ENCODE results near the gene TAF7. TPM values are rescaled to one million over a fixed set of nuclear protein-coding genes. Genes with fewer than 3 reads are reported as not detected.
A peak's percentile ranks its signal among the peaks of the same experiment; 100 is the strongest.
"Not testable (repeated sequence)": the region's sequence is repeated elsewhere in the genome, so short reads cannot be mapped to it uniquely, and the experiment has no call there.

Gene TAF7
- total RNA-seq, 4 donors from 2014 or later: 42.2 to 80.0 (median 47.5) TPM

DNA sequence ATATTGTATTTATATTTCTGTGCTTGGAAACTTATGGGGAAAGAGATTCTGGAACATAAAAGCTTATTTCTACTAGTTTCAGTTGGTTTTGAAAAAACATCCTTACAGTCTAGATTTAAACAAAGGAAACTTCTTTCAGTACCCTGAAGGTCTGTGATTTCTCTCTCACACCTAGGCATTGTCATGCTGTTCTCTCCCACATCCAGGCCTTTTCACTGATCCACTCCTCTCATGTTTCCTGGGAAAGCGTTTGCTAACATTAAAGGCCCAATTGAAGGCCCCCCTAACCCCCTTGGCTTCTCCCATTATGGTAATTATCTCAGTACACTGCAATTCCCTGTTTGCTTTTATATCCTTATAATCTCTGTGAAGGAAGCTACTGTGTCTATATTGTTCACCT is 22.2 kb upstream of the TAF7 start:
- TF ChIP-seq, protein P1, sequence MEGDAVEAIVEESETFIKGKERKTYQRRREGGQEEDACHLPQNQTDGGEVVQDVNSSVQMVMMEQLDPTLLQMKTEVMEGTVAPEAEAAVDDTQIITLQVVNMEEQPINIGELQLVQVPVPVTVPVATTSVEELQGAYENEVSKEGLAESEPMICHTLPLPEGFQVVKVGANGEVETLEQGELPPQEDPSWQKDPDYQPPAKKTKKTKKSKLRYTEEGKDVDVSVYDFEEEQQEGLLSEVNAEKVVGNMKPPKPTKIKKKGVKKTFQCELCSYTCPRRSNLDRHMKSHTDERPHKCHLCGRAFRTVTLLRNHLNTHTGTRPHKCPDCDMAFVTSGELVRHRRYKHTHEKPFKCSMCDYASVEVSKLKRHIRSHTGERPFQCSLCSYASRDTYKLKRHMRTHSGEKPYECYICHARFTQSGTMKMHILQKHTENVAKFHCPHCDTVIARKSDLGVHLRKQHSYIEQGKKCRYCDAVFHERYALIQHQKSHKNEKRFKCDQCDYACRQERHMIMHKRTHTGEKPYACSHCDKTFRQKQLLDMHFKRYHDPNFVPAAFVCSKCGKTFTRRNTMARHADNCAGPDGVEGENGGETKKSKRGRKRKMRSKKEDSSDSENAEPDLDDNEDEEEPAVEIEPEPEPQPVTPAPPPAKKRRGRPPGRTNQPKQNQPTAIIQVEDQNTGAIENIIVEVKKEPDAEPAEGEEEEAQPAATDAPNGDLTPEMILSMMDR (IDR thresholded peaks at IDR 0.05): no peak
- TF ChIP-seq POLR2A (IDR thresholded peaks at IDR 0.05): no peak
- DNase-seq: no peak
- Histone ChIP-seq H3K36me3 (no peaks in the 10 kb centered on the region), H3K4me3 (no peak overlapping the region), H3K27ac (no peak overlapping the region), H3K4me1 (no peaks in the 10 kb centered on the region), H3K27me3 (no peaks in the 10 kb centered on the region), H3K9me3 (peaks cover 0 to 52% (median 14%) of the 10 kb centered on the region in 4 donors)

DNA sequence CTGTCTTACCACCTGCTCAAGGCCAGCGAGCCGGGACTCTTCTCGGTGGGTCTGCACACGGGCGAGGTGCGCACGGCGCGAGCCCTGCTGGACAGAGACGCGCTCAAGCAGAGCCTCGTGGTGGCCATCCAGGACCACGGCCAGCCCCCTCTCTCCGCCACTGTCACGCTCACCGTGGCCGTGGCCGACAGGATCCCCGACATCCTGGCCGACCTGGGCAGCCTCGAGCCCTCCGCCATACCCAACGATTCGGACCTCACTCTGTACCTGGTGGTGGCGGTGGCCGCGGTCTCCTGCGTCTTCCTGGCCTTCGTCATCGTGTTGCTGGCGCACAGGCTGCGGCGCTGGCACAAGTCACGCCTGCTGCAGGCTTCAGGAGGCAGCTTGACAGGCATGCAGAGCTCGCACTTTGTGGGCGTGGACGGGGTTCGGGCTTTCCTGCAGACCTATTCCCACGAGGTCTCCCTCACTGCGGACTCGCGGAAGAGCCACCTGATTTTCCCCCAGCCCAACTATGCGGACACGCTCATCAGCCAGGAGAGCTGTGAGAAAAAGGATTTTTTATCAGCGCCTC is 20.3 kb upstream of the TAF7 start:
- not testable (repeated sequence) for H3K27ac ChIP-seq, H3K27me3 ChIP-seq, H3K36me3 ChIP-seq, H3K4me3 ChIP-seq, DNase-seq, H3K4me1 ChIP-seq
- peaks cover 0 to 48% (median 14%) of the 10 kb centered on the region in 4 donors for H3K9me3 ChIP-seq

DNA sequence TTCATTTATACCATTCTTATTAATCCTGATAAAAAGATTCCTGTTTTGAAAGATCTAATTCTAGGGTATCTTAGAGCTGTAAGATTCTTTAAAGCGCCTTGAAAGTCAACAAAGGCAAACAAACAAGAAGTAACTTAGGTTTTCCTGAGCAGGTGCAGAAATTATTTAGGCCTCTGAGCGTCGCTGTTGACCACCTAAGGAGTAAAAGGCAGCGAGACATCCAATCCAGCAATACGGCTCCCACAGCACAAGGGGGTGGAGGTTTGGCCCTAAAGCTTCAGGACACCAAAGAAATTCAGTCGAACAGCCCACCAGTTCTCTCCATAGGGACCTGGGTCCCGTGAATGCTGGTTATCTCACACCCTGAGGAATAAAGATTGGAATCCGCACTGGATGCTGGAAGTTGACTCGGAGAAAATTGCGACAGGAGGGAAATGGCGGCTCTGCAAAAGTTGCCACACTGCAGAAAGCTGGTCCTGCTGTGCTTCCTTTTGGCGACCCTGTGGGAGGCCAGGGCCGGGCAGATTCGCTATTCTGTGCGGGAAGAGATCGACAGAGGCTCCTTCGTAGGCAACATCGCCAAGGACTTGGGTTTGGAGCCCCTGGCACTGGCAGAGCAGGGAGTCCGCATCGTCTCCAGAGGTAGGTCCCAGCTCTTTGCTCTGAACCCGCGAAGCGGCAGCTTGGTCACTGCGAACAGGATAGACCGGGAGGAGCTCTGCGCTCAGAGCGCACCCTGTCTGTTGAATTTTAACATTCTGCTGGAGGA is 18.1 kb upstream of the TAF7 start, which contains the start of gene PCDHGA2:
Gene PCDHGA2, plus strand, starts transcription at position 223 of the 769 bp plus-strand sequence.
- no peaks in the 10 kb centered on the region for H3K4me1 ChIP-seq
- H3K36me3 ChIP-seq: no peaks in the 10 kb centered on the region
- no peak within 1 kb of the TSS for H3K4me3 ChIP-seq
- no peak for DNase-seq
- no peak within 1 kb of the TSS for H3K27ac ChIP-seq
- no peak for TF ChIP-seq POLR2A (IDR thresholded peaks at IDR 0.05)
- TF ChIP-seq, protein P1 (IDR thresholded peaks at IDR 0.05): peak in 3 of 6 experiments; percentile 9 to 14 (median 10)
- H3K27me3 ChIP-seq: no peaks in the 10 kb centered on the region
- H3K9me3 ChIP-seq: peaks cover 0 to 37% (median 10%) of the 10 kb centered on the region in 4 donors

DNA sequence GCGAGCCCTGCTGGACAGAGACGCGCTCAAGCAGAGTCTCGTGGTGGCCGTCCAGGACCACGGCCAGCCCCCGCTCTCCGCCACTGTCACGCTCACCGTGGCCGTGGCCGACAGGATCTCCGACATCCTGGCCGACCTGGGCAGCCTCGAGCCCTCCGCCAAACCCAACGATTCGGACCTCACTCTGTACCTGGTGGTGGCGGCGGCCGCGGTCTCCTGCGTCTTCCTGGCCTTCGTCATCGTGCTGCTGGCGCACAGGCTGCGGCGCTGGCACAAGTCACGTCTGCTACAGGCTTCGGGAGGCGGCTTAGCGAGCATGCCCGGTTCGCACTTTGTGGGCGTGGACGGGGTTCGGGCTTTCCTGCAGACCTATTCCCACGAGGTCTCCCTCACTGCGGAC is 12.0 kb upstream of the TAF7 start:
- H3K4me3 ChIP-seq, DNase-seq, H3K4me1 ChIP-seq, H3K27me3 ChIP-seq, H3K36me3 ChIP-seq, H3K27ac ChIP-seq: not testable (repeated sequence)
- H3K9me3 ChIP-seq: peaks cover 0 to 35% (median 12%) of the 10 kb centered on the region in 4 donors

DNA sequence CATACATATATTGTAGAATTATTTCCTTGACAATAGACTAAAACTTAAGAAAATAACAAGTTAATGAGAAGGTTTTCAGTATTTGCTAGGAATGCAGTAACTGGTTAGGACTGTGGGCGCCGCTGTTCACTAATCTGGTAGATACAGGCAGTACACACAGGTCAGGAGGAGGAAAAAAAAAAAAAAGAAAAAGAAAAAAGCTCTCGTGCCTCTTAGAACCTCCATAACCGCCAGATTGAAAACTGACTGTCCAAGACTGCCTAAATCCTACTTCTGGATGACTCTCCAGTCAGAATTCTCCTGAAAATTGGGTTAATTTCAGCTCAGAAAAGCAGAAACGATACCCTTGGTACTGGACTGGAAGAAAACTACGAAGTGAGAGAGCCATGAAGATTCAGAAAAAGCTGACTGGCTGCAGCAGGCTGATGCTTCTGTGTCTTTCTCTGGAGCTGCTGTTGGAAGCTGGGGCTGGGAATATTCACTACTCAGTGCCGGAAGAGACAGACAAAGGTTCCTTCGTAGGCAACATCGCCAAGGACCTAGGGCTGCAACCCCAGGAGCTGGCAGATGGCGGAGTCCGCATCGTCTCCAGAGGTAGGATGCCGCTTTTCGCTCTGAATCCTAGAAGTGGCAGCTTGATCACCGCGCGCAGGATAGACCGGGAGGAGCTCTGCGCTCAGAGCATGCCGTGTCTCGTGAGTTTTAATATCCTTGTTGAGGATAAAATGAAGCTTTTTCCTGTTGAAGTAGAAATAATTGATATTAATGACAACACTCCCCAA is 9.9 kb upstream of the TAF7 start, which contains the start of gene PCDHGA1:
Gene PCDHGA1, plus strand, starts transcription at position 216 of the 782 bp plus-strand sequence.
- peak in 1 of 3 donors; percentile 25 for DNase-seq
- TF ChIP-seq POLR2A (IDR thresholded peaks at IDR 0.05): no peak
- TF ChIP-seq, protein P1 (IDR thresholded peaks at IDR 0.05): peak in 1 of 6 experiments; percentile 11
- H3K27ac ChIP-seq: no peak within 1 kb of the TSS
- H3K4me3 ChIP-seq: no peak within 1 kb of the TSS
- no peaks in the 10 kb centered on the region for H3K4me1 ChIP-seq
- H3K9me3 ChIP-seq: peaks cover 0 to 35% (median 13%) of the 10 kb centered on the region in 4 donors
- H3K36me3 ChIP-seq: no peaks in the 10 kb centered on the region
- H3K27me3 ChIP-seq: no peaks in the 10 kb centered on the region

DNA sequence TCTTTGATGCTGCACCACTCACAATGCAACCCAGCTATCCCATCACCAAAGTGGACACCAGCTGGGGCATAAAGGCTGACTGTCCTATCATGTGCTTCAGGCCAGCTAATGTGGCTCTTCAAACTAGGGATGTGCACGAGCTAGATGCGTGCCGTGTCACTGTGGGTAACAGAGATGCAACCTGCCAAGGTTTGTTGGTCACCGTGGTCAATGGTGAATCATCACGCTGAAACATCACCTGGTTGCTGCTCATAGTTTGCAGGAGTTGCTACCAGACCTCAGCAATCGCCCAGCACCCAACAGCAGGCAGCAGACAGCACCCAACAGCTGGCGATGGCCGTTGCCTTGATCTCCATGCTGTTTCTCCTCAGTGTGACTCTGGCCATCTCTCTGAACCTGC is 7.6 kb upstream of the TAF7 start:
- no peak for DNase-seq
- no peaks in the 10 kb centered on the region for H3K36me3 ChIP-seq
- H3K9me3 ChIP-seq: peaks cover 0 to 28% (median 10%) of the 10 kb centered on the region in 4 donors
- H3K27ac ChIP-seq: no peak overlapping the region
- no peaks in the 10 kb centered on the region for H3K4me1 ChIP-seq
- no peak for TF ChIP-seq POLR2A (IDR thresholded peaks at IDR 0.05)
- TF ChIP-seq, protein P1 (IDR thresholded peaks at IDR 0.05): no peak
- H3K27me3 ChIP-seq: no peaks in the 10 kb centered on the region
- H3K4me3 ChIP-seq: no peak overlapping the region
